ENCODE measurements around the gene C4BPA.

The C4BPA gene

GRCh38 chr1:207194197-207194596, 90.2 kb downstream of the C4BPA start:
- no peak for DNase-seq

All from NCI-H187 treated with DMSO at 0.1 percent for 48 hours (cell line).